Stimulated activated CD4-positive, alpha-beta T cell treated with anti-CD3 and anti-CD28 coated beads, Interleukin-15, amount 100 ng/mL, for 48 hours (primary cell): ENCODE results near the gene RINL.

Experiments
- DNase-seq, 2 donors: peaks; one replicate each; pipeline ENCODE4 v3.0.0-alpha.2; 2020; ENCODE audit warnings: low read depth in 2 of 2

Gene RINL

DNA sequence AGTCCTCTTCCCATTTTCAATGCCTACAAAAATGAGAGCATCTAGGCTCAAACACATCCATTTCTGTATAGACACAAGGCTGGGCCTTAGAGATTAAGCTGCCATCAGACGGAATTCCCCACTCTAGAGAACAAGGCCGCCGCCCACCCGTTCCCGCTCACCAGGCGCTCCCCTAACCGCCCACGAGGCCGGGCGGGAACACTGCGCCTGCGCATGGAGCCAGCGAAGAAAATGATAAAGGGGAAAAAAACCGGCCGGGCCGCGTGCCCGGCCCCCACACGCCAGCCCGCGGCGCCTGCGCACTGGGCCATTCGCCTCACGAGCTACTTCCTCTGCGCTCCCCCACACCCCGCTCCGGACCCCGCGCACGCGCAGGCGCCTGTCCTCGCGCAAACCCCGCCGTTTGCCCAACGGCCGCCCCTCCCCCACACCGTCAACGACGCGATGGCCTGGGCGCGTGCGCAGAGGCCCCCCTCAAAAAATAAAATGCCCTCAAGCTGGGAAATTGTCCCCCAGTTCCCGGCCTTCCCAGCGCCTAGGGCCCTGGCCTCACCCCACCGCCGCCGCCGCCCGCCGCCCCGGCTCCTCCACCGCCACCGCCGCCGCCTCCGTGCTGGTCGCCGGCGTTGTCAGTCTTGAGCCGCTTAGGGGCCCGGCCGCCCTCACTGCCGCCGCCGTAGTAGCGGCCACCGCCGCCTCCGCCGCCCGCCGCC is 28.8 kb downstream of the RINL start:
- DNase-seq, result peak; percentile 97

DNA sequence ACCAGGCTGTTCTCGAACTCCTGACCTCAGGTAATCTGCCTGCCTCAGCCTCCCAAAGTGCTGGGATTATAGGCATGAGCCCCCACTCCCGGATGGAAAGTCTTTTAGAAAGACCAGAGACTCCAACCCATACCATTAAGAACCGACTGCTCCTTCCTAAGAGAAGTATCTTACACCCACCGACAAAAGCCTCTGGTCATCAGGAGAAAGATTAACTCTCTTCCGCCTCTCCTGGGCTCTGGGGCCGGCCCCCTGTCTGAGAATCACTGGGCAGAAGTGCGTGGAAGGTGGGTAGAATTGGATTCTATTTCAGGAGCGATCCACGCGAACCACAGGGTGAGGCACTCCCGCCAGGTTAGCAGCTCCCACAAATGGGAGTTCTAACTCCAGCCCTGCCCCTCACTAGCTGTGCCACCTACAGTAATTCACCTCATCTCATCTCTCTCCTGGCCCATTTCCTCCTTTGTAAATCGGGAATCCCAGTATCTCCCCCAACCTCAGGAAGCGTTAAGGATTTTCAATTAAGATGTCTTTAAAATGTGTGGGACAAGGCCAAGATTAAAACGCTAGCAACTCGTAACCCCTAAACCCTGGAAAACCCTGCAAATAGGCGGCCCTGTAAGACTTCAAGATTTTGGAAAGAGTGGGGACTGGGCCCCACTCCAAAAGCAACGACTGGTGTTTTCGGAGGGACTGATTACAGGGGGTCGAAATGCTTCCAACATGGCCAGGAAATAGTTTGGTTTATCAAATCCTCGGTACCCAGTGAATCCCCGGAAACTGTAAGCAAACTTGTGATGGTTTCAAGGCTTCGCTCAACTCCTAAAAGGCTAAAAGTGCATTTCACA is 29.6 kb downstream of the RINL start:
- DNase-seq, result no peak

DNA sequence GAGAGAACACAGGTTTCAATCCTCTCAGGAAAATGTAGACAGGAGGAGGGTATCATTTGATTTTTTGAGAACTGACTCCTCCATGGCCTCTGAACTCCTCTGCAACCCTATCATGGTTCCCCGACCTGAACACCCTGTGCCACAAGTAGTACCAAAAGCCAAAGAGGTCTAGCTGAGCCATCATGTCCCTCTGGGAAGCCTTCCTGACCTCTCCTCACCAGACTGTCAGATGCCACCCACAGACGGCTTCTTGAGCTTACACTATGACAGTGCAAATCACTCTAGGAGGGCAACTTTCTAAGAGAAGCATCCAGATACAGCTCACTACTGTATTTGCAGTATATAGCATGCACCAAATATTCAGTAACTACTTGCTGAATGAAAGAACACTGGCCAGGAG is 32.0 kb downstream of the RINL start:
- DNase-seq, result no peak

DNA sequence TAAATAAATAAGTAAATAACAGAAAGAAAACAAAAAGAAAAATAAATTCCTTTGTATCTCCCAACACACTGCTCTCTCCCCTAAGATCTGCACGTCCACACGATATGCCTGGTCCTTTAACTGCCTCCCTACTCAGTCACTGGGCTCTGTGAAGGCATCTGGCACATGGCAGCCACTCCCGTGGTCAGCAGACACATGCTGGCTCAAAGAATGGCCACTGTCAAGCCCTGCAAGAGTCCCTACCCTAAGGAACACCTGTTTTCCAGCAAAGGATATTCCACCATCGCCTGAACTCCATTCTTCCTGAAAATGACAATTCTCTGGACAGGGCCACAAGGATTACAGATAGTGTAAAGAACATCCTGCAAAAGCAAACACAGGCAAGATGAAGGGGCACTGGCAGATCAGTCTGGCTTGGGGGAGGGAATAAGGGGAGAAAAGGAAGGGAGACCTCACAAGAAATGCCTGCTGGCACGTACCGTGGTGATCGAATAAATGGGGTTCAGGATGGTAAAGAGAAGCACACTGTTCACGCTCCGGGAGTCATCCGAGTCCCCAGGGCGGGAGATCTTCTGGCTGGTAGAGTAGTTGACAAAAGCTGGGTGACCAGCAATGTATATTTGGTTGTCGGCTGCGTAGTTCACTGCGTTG is 32.6 kb downstream of the RINL start:
- no peak for DNase-seq

GRCh38 chr19:38844093-38844686 is 33.9 kb downstream of the RINL start:
- no peak for DNase-seq

DNA sequence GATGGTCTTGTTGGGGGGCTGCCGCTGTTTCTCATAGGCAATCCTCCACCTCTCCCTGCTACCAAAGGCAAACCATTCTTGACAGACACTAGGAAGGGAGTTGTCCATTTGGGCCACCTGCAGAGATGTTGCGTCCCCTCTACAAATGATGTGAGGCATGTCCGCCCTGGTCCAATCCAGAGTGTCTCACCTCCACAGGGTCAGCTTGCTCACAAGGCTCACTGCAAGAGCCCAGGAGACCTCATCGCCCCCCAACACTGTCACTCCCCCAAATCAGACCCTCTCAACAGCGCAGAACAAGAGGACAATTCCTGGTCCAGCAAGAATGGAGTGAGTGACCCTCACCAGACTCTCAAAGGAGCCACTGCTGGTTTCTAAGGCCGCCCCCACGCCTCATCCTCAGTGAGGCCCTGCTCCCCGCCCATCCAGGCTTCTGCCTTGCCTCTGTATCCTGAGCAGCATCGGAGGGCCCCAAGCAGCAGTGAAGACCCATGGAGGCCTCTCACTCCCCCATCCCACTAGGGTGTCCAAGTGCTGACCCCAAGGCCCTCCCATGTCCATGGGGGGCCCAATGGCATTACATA is 34.8 kb downstream of the RINL start:
- no peak for DNase-seq

DNA sequence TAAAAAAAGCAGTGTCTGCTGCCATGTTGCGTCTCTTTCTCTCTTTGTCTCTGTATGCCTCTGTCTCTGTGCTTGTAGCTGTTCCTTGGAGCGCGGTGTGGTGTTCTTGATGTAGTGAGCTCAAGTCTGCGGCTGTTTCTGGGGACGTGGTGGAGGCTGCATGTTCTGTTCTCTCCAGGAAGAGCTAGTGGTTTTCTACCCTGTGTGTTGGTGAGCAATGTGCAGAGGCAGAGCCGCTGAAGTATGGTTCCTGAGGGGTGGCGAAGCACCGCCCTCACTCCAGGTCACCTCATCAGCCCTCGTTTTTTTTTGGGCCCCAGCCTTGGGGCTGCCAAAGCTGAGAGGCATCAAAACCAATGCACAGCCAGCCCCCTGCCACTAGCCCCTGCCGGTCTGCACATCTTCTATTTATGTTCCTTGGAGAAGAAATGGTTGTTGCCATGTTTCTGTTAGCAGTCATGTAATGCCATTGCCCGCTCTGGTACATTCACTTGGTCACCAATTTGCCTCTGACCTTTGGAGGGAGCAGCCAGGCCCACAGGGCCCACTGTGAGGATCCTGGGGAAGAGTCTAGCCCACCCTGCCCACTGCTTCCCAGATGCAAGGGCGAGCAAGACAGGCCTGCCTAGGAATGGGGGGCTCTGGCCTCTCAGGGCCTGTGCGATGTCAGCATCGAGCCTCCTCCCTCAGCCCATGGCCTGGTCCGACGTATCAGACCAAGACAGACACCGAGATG is 35.5 kb downstream of the RINL start:
- peak; percentile 38 to 47 for DNase-seq

DNA sequence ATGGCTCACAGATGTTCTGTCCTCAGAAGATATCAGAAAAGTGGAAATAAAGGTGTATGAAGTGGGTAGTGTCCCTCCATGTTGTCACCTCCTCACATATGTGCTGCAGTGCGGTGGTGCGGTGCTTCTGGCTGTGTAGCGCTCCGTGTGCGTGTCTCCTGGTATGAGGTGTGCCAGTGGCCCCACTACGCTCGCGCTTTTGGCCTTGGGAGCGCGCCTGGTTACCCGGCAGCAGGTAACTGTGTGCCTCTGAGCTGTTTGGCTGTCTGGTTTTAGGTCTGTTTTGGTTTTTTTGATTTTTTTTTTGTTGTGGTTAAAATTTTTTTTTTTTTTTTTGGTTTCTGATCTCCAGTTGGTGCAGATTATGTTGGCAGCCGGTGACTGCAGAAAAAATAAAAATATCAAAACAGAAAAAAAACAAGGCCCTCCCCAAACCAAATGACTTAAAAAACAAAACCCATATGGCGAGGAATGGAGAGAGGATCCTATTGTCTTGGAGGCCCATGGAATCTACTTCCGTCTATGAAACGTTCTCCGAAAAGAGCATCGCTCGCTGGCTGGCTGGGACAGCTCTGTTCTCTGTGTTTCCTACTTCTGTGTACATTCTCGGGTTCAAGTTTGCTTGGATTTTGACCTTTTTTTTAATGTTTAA is 36.2 kb downstream of the RINL start:
- DNase-seq, result no peak

DNA sequence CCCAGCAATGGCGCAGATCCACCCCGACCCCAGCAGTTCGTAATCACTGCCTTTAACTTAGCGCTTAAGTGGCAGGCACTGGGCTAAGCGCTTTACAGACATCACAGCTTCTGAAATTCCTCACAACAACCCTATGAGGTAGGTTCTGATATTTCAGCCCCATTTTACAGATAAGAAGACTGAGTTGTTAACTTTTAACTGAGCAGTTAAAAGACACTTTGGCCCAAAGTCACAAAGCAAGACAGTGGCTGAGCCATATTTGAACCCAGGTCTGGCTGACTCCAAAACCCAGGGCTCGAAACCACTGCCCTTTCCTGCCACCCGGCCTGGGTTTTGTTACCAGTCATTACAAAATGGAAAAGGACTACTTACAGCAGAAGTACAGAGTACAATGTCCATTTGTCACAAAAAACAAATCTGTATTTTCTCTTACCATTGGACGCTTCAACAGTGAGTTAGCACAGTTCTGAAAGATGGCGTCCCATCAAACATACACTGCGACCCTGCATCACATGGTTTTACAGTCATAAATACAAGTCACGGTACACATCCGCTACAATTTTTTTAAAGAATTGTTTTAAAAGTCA is 36.8 kb downstream of the RINL start:
- no peak for DNase-seq

DNA sequence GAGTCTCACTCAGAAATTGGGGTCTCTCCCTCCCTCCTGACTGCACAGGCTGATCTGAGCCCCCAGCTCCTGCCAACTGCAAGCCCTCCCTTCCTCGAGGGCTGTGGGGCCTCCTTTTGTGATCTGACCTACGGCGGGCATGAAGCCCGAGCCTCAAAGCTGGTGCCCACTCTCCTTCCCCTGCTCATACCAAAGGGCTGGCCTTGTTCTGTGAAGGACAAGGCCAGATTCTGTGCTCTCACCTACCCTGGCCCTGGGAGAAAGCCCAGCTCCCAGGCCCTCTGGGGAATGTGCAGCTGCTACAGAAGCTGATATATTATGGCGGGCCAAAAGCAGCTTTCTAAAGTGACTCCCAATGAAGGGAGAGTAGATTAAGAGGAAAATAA is 37.5 kb downstream of the RINL start:
- no peak for DNase-seq

GRCh38 chr19:38839816-38840582 is 38.1 kb downstream of the RINL start:
- DNase-seq, result no peak

GRCh38 chr19:38838986-38839761 is 38.9 kb downstream of the RINL start:
- no peak for DNase-seq

DNA sequence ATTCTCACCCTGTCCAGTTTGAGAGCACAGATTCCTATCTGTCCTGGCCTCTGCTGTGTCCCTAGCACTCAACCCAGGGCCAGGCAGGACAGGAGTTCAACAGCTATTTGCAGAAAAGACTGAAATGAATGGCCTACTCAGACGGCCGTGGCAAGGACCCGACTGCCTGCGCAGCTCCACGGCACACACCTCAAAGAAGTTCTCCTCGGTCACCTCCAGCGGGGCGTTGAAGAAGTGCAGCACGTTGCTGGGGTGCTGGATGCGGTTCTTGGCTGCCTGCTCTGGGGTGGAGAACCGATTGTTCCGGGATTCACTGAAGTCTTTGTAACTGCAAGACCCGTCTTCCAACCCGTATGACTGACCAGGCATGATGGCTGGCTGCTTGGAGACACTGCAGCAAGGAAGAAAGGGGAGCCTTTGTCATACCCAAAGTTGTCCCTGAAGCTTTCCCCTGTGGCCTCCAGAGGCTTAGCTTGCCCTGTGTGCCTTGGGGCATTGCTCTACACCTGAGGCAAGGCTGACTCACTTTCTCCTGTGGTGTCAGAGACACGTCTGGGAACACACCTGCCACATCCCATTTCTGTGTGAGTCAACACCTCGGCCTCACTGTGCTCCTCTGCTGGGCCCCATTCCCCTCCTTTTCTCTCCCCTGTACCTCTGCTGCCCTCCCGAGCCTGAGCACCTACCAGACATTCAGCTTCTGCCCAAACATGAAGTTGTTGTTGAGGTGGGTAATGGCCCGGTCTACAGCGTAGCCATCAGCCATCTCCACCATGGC is 39.7 kb downstream of the RINL start:
- peak; percentile 62 to 67 for DNase-seq

DNA sequence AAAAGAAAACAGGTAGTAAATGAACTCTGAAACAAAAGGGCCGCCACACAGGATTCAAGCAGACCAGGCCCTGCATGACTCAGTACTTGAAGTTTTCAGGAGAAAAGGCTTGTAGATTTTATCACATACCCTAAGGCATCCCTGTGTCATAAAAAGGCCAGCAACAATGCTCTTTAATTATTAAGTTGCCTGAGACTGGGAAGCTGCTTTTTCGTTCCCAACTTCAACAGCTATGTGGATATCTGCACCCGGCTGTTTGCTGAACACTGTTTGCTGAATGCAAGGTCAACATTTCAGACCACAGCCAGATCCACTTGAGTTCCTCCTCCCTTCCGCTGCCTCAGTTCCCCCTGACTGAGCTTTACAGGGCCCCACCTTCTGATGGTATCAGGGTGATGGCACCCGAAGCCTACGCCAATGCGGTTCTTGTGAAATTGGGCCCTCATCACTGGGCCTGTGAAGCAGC is 40.4 kb downstream of the RINL start:
- no peak for DNase-seq

- no peak for DNase-seq
Measured at GRCh38 chr19:38836983-38837626, 41.0 kb downstream of the RINL start.

GRCh38 chr19:38836159-38836982 is 41.7 kb downstream of the RINL start:
- DNase-seq, result no peak
